Stimulated activated CD8-positive, alpha-beta memory T cell treated with anti-CD3 and anti-CD28 coated beads, Interleukin-12 subunit alpha, Interleukin-12 subunit beta, amount 100 ng/mL, for 4 hours (primary cell): ENCODE measurements around the gene MCU.

Experiments
- DNase-seq: peaks from one replicate; pipeline ENCODE4 v3.0.0-alpha.2; 2020; ENCODE audit warnings: low read depth

Gene MCU

DNA sequence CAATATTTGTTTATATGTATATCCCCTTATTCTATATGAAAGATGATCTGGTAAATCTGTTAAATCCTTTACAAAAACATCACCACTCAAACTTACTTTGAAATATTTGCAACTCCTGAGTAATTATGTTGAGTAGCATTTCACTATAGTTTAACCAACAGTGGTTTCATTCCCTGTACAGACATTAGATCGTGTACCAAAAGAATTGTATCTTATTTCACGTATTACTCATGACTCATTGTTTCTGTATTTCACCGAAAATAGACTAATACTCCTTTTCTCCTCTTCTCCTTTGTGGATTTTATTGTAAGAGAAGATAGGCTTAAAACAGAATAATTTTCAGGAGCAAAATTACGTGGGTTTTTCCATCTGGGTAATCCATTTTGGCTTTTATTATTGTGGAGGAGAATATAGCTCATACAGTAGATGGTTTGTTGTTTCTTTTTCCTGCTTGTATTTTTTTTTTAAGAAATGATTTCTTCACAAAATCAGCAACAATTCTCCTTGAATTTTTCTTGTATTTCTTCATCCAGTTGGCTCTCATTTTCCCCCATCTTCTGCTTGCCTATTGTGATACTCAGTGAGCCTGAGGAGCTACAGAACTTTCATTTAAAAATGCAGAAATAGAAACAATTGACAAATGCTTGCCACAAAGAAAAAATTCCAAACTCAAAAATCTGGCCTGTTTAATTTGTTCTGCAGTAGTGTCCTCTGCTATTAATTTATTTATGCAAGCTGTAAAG lies 111.0 kb downstream of the MCU start:
- no peak for DNase-seq

DNA sequence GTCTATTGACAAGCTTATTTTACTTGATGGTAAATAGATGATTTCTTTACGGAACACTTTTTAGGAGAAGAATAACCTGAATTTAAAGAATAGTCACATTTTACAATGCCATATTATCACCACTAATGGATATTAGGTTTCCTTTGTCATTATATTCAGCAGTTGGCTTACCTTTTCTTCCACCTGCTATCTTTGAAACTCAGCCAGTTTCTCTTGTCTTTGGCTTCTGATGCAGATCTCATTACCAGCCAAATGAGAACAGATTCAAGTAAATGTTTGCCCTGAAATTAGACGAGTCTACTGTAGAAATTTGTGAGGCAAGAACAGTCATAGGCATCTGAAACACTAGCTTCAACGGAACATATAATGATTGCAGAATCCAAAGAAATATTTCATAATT lies 116.1 kb downstream of the MCU start:
- no peak for DNase-seq

DNA sequence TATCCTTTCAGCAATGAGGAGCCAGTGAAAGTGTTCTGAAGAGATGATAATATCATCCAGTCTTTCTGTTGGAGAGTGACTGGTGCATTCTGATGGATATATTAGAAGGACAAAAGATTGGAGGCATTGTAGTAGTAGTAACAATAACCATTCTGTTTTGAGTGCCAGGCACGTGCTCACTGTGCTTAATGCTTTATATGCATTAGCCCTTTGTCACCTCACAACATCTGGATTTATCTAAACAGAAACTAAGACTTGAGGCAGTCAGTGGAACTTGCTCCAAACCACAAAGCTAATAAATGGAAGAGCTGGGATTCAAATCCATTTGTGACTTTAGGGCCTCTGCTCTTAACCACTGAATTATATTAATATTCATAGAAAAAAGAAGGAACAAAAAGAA lies 117.1 kb downstream of the MCU start:
- no peak for DNase-seq

DNA sequence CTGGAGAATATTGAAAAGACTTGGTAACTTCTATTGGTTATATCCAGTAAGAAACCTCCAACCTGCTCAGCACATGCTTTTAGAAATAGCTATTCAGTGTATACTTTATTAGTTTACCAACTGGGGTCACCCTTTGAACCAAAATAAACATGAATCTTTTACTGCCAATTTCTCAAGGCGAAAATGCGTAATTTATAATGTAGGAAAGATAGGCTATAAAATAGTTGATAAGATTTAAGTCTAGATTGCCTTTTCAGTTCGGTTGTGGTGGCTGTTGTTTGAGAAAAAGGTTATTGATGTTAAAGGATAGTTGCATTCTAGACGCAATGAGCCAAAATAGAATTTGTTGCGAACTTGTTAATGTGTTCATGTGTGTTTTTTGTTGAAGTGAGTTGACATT lies 119.0 kb downstream of the MCU start:
- DNase-seq = no peak

DNA sequence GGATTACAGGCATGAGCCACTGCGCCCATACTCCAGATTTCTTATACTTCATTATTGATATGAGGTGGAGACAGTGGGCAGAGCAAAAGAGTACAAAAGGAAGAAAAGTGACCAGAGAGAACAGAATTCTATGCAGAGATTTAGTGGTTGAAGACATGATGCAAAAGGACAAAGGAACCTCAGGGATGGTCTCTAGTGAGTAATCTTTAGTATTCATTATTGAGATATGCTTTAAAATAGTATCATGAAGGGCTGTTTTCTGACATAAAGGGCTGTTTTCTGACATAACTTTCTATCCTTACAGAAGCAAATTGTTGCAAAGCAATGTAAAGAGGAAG lies 120.4 kb downstream of the MCU start:
- DNase-seq = no peak

DNA sequence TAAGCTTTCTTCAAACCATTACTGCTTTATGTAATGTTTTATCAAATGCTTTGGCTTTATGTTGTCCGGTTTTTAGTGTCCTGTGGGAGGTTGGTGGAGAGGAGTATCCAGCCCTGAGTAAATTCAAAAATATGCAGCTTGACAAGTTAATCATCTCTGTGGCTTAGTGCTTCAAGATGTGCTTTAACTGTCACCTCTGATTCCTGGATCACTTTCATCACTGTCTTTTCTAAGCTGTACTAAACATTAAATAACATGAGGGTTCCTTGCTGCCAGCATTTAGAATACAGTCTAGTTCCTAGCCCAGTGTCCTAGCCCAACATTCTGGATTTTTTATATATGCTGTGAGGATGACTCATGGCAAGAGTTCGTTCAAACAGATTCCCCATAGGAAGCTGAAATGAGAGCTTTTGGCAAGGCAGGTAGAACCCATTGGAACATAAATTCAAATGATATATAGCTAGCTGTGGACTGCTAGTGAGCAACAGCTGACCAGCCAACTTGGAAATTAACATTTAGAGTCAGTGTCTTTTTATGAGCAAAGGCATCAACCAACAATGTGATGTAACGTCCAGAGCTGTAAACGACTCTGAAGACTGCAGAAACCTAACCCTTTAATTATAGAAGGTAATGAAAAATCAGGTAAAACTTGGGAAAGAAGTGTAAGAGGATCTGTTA lies 120.9 kb downstream of the MCU start:
- no peak for DNase-seq

DNA sequence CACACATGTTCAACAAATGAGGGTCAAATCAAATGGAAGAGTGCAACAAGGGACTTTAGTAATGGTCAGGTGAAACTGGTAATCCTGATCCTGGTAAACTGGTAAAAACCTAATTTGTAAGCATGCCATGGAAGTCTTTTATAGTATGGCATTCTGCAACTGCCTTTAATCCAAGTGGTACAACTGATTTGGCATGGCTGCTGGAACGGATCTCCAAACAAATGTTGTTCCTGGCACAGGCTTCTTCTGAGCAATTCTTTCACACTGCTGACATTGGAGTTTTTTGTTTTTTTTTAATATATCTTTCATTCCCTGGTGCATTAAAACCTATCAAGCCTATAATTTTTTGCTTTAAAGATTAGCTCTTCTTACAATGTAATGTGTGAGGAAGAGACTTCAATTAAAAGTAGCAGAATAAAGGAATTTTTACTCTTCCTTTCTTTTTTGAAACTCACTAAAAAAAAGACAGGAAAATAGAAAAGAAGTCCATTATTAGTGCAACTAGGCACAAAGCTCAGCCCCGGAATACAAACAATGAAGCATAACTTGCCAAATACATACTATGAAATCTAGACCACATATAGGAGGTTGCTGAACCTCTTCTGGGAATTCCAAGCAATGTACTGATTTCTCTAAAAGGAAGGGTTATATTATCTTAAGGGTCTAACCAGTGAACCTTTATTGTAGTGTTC lies 122.3 kb downstream of the MCU start:
- no peak for DNase-seq

DNA sequence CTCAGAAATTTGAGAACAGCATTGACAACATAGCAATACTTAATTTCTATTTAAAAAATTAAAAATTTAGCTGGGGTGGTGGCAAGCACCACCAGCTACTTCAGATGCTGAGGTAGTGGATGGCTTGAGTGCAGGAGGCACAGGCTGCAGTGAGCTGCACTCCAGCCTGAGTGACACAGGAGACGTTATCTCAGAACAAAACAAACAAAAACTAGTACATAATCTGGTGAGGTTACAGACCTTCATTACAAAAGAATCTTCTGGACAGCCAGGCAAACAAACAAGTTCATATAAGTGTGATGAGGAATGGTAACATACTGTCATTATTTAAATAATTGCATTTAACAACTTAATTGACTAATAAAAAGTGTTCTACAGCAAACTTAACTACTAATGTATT lies 124.6 kb downstream of the MCU start:
- no peak for DNase-seq

DNA sequence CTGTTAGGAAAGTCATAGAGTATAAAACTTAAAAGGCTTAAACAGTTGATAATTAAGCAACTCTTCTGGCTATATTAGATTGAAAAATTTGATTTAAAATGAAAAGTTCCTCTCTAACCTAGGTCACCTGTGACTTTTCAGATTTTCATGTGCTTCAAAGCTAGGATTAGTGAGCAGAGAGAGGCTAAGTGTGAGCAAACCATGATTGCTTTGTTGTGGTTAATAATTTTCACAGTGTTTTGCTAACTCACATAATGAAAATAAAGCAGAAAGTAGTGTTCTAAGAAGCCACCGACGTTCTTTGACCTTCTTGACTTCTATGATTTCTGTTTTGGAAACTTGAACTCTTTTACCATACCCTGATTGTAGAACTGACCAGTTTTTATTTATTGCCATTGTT lies 126.1 kb downstream of the MCU start:
- no peak for DNase-seq

DNA sequence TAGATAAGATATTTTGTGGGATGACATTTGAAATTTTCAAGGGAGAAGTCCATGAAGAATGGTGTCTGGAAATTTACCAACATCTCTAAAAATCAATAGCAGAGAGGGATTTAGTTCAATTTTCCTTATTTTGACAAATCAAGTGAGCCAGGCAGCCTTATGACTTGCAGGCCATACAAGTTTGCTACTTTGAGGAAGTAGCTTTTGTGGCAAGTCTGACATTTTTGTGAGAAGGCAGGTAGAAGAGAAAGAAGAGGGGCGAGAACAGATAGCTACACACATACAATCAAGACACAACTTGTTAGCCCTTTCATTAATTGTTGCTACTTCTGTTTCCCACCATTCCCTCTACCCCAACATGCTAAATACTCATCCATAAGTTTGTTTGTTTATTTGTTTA lies 127.1 kb downstream of the MCU start:
- DNase-seq = no peak

DNA sequence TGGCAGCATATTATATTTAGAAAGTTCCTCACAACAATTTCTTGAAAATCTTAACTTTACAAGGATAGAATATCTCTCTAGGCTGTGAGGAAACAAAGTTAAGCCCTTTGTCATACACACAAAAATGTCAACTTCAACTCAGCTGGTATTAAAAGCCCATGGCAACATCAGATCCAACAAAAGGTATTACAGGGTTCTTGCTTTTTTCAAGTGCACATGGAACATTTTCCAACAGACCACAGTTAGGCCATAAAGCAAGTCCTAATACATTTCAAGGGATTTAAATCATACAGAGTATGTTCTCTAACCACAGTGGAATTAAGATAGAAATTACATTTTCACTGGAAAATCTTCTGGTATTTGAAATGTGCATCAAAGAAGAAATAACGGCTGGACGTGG lies 129.7 kb downstream of the MCU start:
- no peak for DNase-seq

DNA sequence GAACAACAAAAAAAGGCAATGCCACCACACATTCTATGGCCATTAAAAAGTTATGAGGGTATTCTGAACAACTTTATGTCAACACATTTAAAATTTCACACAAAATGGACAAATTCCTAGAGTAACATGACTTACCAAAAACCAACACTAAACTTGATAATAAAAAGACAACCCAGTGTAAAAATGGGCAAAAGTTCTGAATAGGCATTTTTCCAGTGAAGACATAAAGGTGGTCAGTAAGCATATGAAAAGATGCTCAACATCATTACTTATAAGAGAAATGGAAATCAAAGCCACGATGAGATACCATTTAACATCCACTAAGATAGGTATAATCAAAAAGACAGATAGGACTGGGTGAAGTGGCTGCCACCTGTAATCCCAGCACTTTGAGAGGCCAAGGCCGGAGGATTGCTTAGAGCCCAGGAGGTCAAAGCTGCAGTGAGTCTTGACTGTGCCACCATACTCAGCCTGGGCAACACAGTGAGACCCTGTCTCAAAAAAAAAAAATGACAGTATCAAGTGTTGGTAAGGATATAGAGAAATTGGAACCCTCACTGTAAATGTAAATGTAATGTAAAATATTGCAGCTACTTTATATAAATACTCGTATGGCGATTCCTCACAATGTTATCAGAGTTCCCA lies 130.5 kb downstream of the MCU start:
- DNase-seq = no peak

DNA sequence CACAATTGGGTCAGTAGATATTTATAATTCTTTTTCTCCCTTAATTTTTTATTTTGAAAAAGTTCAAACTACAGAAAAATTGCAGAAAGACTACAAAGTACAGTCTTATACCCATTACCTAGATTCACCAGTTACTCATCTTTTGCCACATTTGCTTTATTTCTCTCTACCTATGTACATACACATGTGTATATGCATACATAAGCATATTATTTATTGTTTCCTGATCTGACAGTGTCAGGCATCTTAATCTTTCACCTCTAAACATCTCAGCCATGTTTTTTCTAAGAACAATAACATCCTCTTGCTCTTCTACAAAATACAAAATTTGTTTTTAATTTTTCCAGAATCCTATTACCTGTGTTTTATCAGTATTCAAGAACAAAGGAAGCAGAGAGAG lies 133.2 kb downstream of the MCU start:
- no peak for DNase-seq

DNA sequence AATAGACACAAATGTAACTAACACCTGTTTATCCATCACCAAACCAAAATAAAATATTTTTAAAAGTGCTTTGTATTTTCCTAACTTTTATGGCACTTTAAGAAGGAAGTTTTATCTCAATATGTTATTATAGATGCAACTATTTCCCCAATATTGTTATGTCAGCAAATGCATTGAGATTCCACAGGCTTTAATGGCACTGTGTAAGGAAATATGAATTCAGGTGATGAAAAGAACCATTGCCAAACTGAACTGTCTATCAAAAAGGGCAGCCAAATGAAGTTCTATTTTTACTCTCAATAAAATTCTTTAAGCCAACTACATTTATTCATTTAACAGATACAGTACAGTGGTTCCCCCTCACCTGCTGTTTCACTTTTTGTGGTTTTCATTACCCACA lies 134.4 kb downstream of the MCU start:
- no peak for DNase-seq

DNA sequence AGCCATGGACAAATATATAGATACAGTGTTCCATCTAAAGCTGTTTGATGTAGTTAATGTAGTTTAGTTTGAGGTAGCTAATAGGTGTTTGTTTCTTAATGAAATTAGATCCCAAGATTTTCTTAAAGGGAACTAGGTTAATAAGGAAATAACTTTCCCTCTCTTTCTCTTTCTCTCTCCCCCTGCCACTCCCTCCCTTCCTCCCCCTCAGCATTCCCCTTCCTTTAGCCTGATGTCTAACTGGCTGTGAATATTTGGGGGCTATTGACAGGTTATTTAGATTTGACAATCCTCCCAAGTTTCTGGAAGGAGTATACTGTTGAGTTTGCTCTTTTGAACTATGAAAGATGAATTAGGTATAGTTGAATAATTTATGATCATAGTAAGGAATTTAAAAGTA lies 136.4 kb downstream of the MCU start:
- DNase-seq = no peak

DNA sequence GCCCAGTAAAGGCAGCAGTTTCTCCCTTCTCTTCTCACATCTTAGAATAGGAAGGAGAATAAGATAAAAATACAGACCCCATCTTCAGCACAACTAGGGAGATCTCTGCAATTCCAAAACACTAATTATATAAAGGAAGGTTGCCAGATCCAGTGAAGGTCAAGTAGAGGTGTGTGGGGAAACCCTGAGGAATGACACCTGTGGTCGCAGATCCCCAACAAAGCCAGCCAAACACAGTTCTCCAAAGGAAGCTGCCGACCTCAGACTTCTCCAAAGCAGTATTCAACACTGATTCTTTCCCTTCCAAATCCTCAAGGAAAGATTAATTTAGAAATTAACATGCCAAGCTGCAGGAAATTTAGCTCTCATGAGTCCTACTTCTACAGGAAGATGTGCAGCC lies 138.7 kb downstream of the MCU start:
- no peak for DNase-seq

DNA sequence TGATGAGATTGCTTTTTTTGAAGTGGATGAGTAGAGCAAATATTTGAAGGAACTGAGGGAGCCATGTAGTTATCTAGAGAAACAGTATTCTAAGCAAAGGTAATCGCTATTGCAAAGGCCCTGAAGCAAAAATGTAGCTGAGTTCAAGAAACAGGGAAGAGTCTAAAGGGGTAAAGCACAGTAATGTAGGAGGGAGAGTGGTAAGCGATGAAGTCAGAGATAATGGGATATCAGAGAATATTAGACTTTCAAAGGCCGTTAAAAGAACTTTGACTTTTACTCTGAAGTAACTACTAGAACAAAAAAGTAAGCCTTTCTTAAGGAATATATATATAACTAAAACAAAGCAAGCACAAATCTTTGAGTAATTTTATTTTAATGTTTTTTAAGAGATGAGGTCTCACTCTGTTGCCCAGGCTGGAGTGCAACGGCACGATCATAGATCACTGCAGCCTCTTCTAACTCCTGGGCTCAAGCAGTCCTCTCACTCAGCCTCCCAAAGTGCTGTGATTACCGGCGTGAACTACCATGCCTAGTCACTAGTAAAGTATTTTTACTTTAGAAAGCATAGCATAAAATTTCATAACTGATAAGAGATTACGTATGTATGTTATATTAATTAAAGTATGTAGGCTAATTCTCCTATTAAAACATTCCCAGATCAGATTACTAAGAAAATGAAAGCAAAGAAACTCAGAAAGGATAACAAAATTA lies 139.9 kb downstream of the MCU start:
- no peak for DNase-seq

DNA sequence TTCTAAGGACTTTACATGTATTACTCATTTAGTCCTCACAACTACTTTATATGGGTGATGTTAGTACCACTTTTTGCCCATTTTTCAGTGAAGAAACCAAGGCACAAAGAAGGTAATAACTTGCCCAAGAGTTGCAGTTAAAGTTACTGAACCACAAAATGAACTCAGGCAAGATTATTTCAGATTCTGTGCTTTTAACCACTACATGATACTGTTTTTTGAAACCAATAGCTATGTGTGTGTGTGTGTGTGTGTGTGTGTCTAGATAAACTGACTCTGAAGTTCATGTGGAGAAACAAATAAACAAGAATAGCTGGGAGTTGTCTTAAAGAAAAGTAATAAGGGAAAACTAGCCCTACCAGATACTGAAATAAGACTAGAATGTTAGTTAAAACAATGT lies 140.8 kb downstream of the MCU start:
- DNase-seq = no peak

DNA sequence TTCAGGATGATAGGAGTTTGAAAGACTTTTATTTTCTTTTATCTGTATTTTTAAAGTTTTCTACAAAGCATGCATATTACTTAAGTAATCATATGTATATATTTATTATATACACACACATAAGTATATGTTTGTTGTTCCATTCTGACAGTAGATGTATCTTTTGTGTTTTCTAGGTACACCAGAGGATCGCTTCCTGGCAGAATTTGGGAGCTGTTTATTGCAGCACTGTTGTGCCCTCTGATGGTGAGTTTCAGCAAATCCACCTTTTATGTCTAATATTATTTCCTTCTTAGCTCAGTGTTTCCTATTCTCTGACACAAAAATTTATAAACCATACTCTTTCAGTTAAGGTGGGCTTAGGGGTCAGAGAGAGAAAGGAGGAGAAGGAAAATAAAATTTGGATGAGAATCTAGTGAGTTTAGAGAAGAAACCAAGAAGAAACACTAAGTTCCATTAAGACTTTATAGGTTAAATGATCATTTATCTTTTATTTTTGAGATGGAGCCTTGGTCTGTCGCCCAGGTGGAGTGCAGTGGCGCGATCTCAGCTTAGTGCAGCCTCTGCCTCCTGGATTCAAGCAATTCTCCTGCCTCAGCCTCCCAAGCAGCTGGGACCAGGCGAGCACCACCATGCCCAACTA lies 142.4 kb downstream of the MCU start:
- no peak for DNase-seq

DNA sequence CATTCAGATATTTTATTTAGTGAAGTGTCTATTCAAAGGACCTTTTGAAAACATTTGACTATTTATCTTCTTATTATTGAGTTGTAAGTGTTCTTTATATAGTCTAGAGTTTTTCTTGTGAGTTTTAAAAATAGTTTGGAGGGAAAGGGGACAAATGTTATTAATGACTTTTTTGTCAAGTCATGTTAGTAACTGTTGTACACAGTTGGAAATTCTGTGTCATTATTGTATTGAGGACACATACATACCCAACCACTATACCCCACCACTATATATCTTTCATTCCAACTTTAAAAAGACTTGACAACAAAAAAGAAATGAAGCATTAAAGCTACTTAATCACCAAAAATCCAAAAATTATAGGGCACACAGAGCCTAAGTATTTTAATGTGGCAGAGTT lies 148.4 kb downstream of the MCU start:
- no peak for DNase-seq

DNA sequence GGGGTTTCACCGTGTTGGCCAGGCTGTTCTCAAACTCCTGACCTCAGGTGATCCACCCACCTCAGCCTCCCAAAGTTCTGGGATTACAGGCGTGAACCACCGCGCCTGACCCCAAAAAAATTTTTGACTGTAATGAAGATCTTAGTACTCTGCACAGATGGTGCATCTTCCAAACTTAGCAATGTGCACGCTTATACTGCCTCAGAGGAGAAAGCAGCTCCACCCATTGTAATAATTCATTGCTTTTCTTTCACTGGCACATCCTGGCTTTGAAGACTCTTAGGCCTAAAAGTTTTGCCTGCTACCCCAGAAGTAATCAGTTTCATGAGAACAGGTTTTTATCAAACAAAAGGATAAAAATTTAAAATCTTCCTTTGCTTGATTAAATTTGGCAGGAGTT lies 149.5 kb downstream of the MCU start:
- no peak for DNase-seq

DNA sequence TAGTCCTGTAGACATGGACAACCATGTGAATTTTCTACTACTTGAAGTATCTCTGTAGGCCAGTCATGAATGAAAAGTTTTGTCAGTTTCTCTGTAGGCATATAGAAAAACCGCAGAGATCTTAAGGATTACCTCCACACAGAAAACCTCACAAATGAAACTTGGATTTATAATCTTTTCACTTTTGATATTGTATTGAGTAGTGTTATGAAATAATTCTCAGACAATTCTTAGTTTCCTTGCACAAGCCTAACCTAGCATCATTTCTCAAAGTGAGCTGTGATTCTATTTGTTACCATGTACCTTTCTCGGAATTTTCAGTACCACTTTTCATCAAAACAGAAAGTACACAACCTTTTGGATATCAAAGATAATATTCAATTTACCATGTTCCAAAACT lies 150.2 kb downstream of the MCU start:
- DNase-seq = no peak
